Measurements from ENCODE around the gene NR4A3. TPM values are rescaled to one million over a fixed set of nuclear protein-coding genes. Genes with fewer than 3 reads are reported as not detected.
A peak's percentile ranks its signal among the peaks of the same experiment; 100 is the strongest.

NR4A3 gene
- total RNA-seq, 6 experiments from 2014 or later: 1.2 to 3.1 (median 2.4) TPM

- H3K4me1 Mint-ChIP-seq (ENCODE audit: low read depth): peaks cover 50% of the 10 kb centered on the region
- no peaks in the 10 kb centered on the region for H3K36me3 Mint-ChIP-seq (ENCODE audit: low read depth)
- H3K9me3 Mint-ChIP-seq: no peaks in the 10 kb centered on the region
- TF ChIP-seq, protein P1, sequence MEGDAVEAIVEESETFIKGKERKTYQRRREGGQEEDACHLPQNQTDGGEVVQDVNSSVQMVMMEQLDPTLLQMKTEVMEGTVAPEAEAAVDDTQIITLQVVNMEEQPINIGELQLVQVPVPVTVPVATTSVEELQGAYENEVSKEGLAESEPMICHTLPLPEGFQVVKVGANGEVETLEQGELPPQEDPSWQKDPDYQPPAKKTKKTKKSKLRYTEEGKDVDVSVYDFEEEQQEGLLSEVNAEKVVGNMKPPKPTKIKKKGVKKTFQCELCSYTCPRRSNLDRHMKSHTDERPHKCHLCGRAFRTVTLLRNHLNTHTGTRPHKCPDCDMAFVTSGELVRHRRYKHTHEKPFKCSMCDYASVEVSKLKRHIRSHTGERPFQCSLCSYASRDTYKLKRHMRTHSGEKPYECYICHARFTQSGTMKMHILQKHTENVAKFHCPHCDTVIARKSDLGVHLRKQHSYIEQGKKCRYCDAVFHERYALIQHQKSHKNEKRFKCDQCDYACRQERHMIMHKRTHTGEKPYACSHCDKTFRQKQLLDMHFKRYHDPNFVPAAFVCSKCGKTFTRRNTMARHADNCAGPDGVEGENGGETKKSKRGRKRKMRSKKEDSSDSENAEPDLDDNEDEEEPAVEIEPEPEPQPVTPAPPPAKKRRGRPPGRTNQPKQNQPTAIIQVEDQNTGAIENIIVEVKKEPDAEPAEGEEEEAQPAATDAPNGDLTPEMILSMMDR (IDR thresholded peaks at IDR 0.05): no peak
- H3K27ac Mint-ChIP-seq: no peak overlapping the region
- H3K27me3 Mint-ChIP-seq (ENCODE audit: insufficient read depth): no peaks in the 10 kb centered on the region; the same call in 1 of the 2 replicates
- no peak overlapping the region for H3K4me3 Mint-ChIP-seq
- no peak for DNase-seq
These were observed 7.3 kb upstream of the NR4A3 start for GRCh38 chr9:99814359-99814758.

- no peaks in the 10 kb centered on the region for H3K9me3 Mint-ChIP-seq
- H3K27ac Mint-ChIP-seq: no peak overlapping the region
- H3K4me3 Mint-ChIP-seq: no peak overlapping the region
- DNase-seq: no peak
- peaks cover 6% of the 10 kb centered on the region for H3K27me3 Mint-ChIP-seq (ENCODE audit: insufficient read depth)
- TF ChIP-seq, protein P1 (IDR thresholded peaks at IDR 0.05): no peak
- H3K36me3 Mint-ChIP-seq (ENCODE audit: low read depth): no peaks in the 10 kb centered on the region
- peaks cover 37% of the 10 kb centered on the region for H3K4me1 Mint-ChIP-seq (ENCODE audit: low read depth)
These were observed 5.3 kb upstream of the NR4A3 start for GRCh38 chr9:99816392-99816791.

GRCh38 chr9:99818500-99818899 lies 3.2 kb upstream of the NR4A3 start:
- peaks cover 45% of the 10 kb centered on the region for H3K4me1 Mint-ChIP-seq (ENCODE audit: low read depth)
- peaks cover 10% of the 10 kb centered on the region for H3K27me3 Mint-ChIP-seq (ENCODE audit: insufficient read depth)
- no peaks in the 10 kb centered on the region for H3K36me3 Mint-ChIP-seq (ENCODE audit: low read depth)
- H3K9me3 Mint-ChIP-seq: no peaks in the 10 kb centered on the region
- peak overlapping the region; percentile 99 for H3K4me3 Mint-ChIP-seq
- peak overlapping the region; percentile 80 for H3K27ac Mint-ChIP-seq
- no peak for DNase-seq
- TF ChIP-seq, protein P1 (IDR thresholded peaks at IDR 0.05): no peak

DNA sequence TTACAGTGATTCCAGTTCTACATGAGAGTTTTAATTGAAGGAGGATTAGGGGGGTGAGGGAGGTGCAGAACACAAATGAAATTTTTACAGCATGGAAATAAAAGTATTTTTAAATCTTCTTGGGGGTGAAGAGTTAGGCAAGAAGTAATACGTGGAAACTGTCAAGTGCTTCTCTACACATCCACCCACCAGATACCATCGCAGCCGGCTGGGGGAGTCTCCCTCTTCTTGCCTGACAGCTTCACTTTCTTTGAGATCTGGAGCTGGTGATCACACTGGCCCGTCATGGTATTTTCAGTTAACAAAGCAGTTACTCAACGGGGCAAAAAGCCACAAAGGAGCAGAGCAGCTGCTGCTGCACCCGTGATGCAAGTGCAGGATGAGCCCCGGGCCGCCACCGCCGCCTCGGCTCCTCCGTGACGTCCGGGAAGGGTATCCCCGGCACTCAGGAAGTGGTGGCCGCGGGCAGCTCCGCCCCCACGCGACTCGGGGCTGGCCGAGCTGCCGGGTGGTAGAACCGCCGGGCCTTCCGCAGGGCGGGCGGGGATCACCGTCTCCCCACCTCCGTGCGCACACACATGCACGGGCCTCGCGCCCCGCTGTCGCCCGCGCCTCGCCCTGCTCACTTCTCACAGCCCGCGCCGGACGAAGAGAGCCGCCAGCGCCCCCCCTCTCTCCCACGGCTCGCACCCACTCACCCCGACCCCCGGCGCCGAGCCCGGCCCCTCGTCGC lies 2.4 kb upstream of the NR4A3 start:
- peaks cover 39% of the 10 kb centered on the region for H3K4me1 Mint-ChIP-seq (ENCODE audit: low read depth)
- H3K4me3 Mint-ChIP-seq: peak overlapping the region; percentile 99
- TF ChIP-seq, protein P1 (IDR thresholded peaks at IDR 0.05): no peak
- H3K36me3 Mint-ChIP-seq (ENCODE audit: low read depth): no peaks in the 10 kb centered on the region
- H3K27ac Mint-ChIP-seq: peak overlapping the region; percentile 80
- peak; percentile 91 for DNase-seq
- H3K27me3 Mint-ChIP-seq (ENCODE audit: insufficient read depth): peaks cover 10% of the 10 kb centered on the region
- H3K9me3 Mint-ChIP-seq: no peaks in the 10 kb centered on the region

DNA sequence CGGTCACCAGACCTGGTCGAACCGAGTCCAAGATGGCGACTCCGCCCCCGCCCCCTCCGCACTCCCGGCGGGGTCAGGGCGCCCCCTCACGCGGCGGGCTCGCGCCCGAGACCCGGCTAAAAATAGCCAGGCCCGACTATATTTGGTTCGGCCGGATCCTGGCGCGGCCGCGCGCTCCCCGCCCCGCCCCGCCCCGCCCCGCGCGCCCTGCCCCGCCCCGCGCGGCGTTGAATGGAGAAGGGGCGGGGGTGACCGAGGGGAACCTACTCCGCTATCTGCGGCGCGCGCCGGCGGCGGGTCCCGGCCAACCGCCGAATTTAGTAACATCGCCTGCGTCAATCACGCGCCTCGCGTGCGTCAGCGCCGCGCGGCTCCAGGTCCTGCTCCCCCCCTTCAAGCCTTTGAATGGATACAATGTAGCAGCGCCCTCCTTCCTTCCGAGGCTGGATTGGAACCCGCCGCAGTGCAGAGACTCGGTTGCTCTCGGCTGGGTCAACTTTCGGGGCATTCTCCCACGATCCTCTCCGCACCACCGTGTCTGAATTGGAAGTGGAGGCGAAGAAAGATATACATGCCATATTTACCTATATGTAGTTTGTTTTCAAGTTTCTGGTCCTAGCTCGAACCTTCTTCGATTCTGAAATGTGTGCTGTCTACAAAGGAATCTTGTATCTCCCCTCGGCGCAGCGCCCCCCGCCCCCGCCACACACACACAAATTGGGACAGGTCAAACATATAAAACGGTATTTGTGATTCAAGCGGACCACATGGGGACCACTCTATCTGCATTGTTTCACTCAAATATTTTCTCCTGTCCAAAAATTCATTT lies 1.6 kb upstream of the NR4A3 start:
- peak overlapping the region; percentile 80 for H3K27ac Mint-ChIP-seq
- H3K9me3 Mint-ChIP-seq: no peaks in the 10 kb centered on the region
- TF ChIP-seq, protein P1 (IDR thresholded peaks at IDR 0.05): peak; percentile 39; the same call in 1 of the 2 replicates
- no peaks in the 10 kb centered on the region for H3K36me3 Mint-ChIP-seq (ENCODE audit: low read depth)
- peaks cover 10% of the 10 kb centered on the region for H3K27me3 Mint-ChIP-seq (ENCODE audit: insufficient read depth)
- H3K4me3 Mint-ChIP-seq: peak overlapping the region; percentile 99
- DNase-seq: peak; percentile 92
- H3K4me1 Mint-ChIP-seq (ENCODE audit: low read depth): peaks cover 38% of the 10 kb centered on the region
